Prostate gland (tissue), 2 donors: ENCODE results near the gene SUCLG2. TPM values are rescaled to one million over a fixed set of nuclear protein-coding genes. Genes with fewer than 3 reads are reported as not detected.

Experiments
- DNase-seq: peaks from one replicate; pipeline ENCODE4 v3.0.0-alpha.2; 2019; ENCODE audit warnings: low spot score
- H3K27ac ChIP-seq, 2 donors: fragments of 200-600 bp; sonication (generic); 2 replicates each; pipeline ENCODE4 v1.5.1; 2017 to 2019
- H3K27me3 ChIP-seq: fragments of 200-600 bp; sonication (generic); replicated peaks from 2 replicates; pipeline ENCODE4 v1.5.1; 2019; ENCODE audit not compliant: insufficient read depth
- H3K36me3 ChIP-seq, 2 donors: fragments of 200-600 bp; sonication (generic); 1 replicate in 1 of 2; 2 replicates in 1 of 2; pipeline versions ENCODE4 v1.5.1 to v1.8.1; 2017 to 2019
- H3K4me1 ChIP-seq: fragments of 200-600 bp; sonication (generic); replicated peaks from 2 replicates; pipeline ENCODE4 v1.5.1; 2019
- H3K4me3 ChIP-seq, 2 donors: fragments of 200-600 bp; sonication (generic); 2 replicates each; pipeline ENCODE4 v1.5.1; 2017 to 2019
- H3K9me3 ChIP-seq: fragments of 200-600 bp; sonication (generic); 2 replicates; pipeline ENCODE4 v1.5.1; 2017
- CTCF ChIP-seq, 4 experiments: fragments of 200-600 bp in 2 of 4; fragments of 450-650 bp in 2 of 4; sonication (generic) in 2 of 4; IDR thresholded peaks; 1 replicate in 3 of 4; 2 replicates in 1 of 4; pipeline ENCODE4 v1.5.1; 2016 to 2019; ENCODE audit warnings: antibody characterized with exemption in 4 of 4, mild to moderate bottlenecking in 2 of 4, moderate library complexity in 2 of 4
- POLR2A ChIP-seq: fragments of 450-650 bp; IDR thresholded peaks from one replicate; pipeline ENCODE4 v1.6.1; 2016; ENCODE audit warnings: antibody characterized with exemption, mild to moderate bottlenecking
- POLR2AphosphoS5 ChIP-seq: sonication (generic); formaldehyde crosslinking; IDR thresholded peaks from one replicate; pipeline ENCODE4 v1.6.1; 2017; ENCODE audit warnings: antibody characterized with exemption
- WGBS: methylation state at CpG from one replicate; pipeline ENCODE4 v1.1.5; 2018; 5-methylcytosine and 5-hydroxymethylcytosine counted together
- intact Hi-C: fragments of 100-400 bp; cut with DNase I; formaldehyde crosslinking; loops from one replicate; pipeline ENCODE4 v1.14.2; 2022
- total RNA-seq, 2 donors: library from RNA; depleted of rRNA; stranded (reverse); fragments of >200 nt; gene quantifications; one replicate each; pipeline ENCODE4 v1.1.0, GENCODE V29; 2016

SUCLG2 gene
- total RNA-seq, 2 donors from 2014 or later, result 33.2 to 65.4 TPM

DNA sequence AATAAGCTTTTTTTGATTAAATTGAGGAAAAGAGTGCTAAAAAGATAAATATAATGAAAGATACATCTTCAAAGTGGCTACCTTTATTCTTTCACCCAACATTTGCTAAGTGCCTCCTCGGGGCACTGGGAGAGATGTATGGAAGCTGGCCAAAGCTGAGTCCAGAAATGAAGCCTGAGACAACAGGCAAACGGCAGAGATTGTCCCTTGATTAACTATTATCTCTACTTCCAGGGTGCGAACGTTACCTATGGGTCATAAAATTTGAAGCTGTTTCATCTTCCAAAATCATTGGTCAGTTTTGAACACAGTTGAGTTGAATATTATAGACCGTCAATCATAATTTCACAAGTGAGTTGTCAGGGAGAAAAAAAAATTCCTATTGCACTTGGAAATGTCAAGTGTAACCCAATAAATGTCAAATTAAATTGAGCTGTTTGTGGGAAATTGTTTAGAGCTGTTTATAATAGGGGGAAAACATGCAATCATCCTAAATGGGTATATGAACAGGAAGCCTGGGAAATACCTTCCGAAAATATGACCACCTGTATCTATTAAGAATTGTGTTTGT lies 73.9 kb downstream of the SUCLG2 start:
- Histone ChIP-seq H3K9me3 (no peaks in the 10 kb centered on the region), H3K4me3 (no peak overlapping the region), H3K4me1 (no peaks in the 10 kb centered on the region), H3K27me3 (no peaks in the 10 kb centered on the region), H3K36me3 (no peaks in the 10 kb centered on the region), H3K27ac (no peak overlapping the region)
- DNase-seq, result no peak
- WGBS, result 77% methylated on average over 6 of the region's 6 CpGs
- TF ChIP-seq CTCF (IDR thresholded peaks at IDR 0.05) (no peak), POLR2AphosphoS5 (no peak), POLR2A (no peak)
- intact Hi-C loops, result no loop called here

DNA sequence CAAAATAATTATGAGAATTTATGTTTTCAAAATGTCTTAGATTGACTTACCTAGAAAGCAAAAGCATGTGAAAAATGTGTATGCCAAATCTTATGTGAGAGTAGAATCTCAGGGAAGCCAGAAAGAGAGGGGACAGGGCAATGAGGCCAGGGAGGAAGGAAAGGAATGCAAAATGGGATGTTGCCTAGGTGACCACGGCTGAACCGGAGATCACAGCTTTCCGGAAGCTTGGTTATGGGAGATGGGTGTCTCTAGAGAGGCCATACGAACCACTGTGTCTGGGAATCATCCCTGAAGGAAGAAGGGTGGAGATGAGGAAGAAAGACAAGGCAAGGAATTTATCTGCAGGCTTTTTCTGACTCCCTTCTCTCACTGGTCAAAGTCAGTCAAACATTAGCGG lies 76.0 kb downstream of the SUCLG2 start:
- WGBS, result 74% methylated on average over 5 of the region's 5 CpGs
- no peak for DNase-seq
- intact Hi-C loops, result no loop called here
- H3K4me3 ChIP-seq, result no peak overlapping the region
- H3K27me3 ChIP-seq, result no peaks in the 10 kb centered on the region
- H3K27ac ChIP-seq, result no peak overlapping the region
- H3K4me1 ChIP-seq, result no peaks in the 10 kb centered on the region
- TF ChIP-seq POLR2A (no peak), CTCF (IDR thresholded peaks at IDR 0.05) (no peak), POLR2AphosphoS5 (no peak)
- no peaks in the 10 kb centered on the region for H3K9me3 ChIP-seq
- H3K36me3 ChIP-seq, result no peaks in the 10 kb centered on the region

- Histone ChIP-seq H3K4me1 (no peaks in the 10 kb centered on the region), H3K9me3 (no peaks in the 10 kb centered on the region), H3K27me3 (no peaks in the 10 kb centered on the region), H3K27ac (no peak overlapping the region), H3K36me3 (no peaks in the 10 kb centered on the region), H3K4me3 (no peak overlapping the region)
- intact Hi-C loops, result no loop called here
- no peak for TF ChIP-seq POLR2AphosphoS5
- no peak for TF ChIP-seq POLR2A
- no peak for TF ChIP-seq CTCF (IDR thresholded peaks at IDR 0.05)
- no peak for DNase-seq
- 92% methylated on average over 3 of the region's 3 CpGs for WGBS
Observed at GRCh38 chr3:67576441-67576840, 78.0 kb downstream of the SUCLG2 start.

GRCh38 chr3:67569324-67569723 lies 85.1 kb downstream of the SUCLG2 start:
- intact Hi-C loops, result no loop called here
- Histone ChIP-seq H3K27me3 (no peaks in the 10 kb centered on the region), H3K27ac (no peak overlapping the region), H3K36me3 (no peaks in the 10 kb centered on the region), H3K4me1 (no peaks in the 10 kb centered on the region), H3K4me3 (no peak overlapping the region), H3K9me3 (no peaks in the 10 kb centered on the region)
- TF ChIP-seq POLR2AphosphoS5 (no peak), CTCF (IDR thresholded peaks at IDR 0.05) (no peak)
- no peak for DNase-seq
- 97% methylated on average over 3 of the region's 3 CpGs for WGBS

DNA sequence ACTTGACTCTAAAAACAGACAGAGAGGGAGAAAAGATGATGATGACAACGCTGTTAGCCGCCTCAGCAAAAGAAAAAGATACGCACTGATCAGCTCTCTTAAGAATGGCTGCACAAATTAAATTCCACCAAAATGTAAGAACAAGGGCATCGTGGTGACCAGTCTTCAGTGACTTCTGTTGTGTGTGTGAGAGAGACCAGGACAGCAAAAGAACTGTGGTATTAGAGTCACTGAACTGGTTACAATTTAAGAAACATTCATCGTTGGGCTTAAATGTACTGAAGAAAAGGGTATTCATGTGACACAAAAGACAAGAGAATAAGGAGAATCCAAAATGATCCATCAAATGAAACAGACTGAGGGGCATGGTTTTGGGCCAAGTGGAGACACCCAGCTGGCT lies 86.5 kb downstream of the SUCLG2 start:
- no peaks in the 10 kb centered on the region for H3K4me1 ChIP-seq
- no peaks in the 10 kb centered on the region for H3K36me3 ChIP-seq
- intact Hi-C loops, result no loop called here
- no peak for DNase-seq
- H3K27ac ChIP-seq, result no peak overlapping the region
- WGBS, result 75% methylated on average over 5 of the region's 5 CpGs
- H3K27me3 ChIP-seq, result no peaks in the 10 kb centered on the region
- no peaks in the 10 kb centered on the region for H3K9me3 ChIP-seq
- TF ChIP-seq POLR2AphosphoS5, result no peak
- TF ChIP-seq POLR2A, result no peak
- no peak for TF ChIP-seq CTCF (IDR thresholded peaks at IDR 0.05)
- no peak overlapping the region for H3K4me3 ChIP-seq
